Coronary artery (tissue), 2 donors: ENCODE data around the gene BEND5.

Source experiments
- DNase-seq: peaks from one replicate; pipeline ENCODE4 v3.0.0-alpha.2; 2017; ENCODE audit warnings: low spot score
- H3K27ac ChIP-seq, 2 donors: fragments of 200-600 bp; sonication (generic); one replicate each; pipeline ENCODE4 v1.5.1; 2016 to 2019
- H3K4me3 ChIP-seq: fragments of 200-600 bp; sonication (generic); 2 replicates; pipeline ENCODE4 v1.5.1; 2016; ENCODE audit warnings: mild to moderate bottlenecking, moderate library complexity
- TF ChIP-seq, protein P1 (sequence below): fragments of 200-600 bp; sonication (generic); IDR thresholded peaks from one replicate; pipeline ENCODE4 v1.5.1; 2019; ENCODE audit warnings: antibody characterized with exemption

BEND5 gene

DNA sequence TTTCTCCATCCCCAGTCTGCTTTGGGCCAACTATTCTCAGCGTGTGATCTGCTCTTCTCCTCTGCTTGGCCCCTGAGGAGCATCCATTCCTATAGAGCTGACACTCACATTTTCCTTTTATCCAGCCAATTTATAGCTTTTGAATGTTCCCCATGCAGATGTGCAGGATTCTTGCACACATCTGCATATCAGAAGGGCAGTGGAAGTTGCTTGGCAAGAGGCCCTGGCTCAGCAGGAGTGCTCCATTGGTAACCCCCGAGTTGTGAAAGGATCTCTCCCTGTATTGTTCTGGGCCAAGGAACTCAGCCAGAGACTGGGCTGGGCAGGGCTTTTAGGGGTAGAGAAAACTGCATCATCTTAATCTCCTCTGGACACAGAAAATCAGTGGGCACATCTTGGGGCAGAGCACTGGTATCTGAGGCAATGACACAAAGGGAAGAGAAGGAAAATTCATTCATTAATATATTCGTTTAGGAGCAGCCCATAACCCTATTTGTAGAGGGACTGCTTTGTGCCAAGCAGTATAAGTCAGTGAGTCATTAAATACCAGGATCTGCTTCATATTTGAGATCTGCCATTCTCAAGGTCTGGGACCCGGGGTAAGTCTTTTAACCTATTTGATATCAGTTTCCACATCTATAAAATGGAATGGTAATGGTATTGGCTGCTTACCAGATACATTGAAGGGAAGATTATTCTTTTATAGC lies 31.0 kb upstream of the BEND5 start:
- no peak for DNase-seq
- Histone ChIP-seq H3K4me3 (no peak overlapping the region), H3K27ac (peak overlapping the region; percentile 28 to 50)
- TF ChIP-seq, protein P1, sequence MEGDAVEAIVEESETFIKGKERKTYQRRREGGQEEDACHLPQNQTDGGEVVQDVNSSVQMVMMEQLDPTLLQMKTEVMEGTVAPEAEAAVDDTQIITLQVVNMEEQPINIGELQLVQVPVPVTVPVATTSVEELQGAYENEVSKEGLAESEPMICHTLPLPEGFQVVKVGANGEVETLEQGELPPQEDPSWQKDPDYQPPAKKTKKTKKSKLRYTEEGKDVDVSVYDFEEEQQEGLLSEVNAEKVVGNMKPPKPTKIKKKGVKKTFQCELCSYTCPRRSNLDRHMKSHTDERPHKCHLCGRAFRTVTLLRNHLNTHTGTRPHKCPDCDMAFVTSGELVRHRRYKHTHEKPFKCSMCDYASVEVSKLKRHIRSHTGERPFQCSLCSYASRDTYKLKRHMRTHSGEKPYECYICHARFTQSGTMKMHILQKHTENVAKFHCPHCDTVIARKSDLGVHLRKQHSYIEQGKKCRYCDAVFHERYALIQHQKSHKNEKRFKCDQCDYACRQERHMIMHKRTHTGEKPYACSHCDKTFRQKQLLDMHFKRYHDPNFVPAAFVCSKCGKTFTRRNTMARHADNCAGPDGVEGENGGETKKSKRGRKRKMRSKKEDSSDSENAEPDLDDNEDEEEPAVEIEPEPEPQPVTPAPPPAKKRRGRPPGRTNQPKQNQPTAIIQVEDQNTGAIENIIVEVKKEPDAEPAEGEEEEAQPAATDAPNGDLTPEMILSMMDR = no peak

DNA sequence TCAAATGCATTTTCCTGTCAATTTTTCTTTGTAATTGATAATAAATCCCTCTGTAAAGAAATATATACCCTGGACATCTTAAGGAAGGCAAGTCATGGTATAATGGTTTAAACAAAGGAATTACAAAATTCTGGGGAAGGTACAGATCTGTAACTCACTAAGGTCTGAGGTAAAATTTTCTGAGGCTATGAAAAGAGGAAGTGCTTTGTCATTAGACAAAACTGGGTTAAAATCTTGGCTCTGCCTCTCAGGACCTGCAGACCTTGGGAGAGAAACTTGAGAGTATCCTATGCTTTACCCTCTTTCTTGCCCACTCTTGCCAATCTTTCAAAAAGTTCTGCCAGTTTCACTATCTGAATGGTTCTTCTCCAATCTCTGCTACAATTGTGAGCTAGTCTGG lies 26.8 kb upstream of the BEND5 start:
- no peak overlapping the region for H3K27ac ChIP-seq
- H3K4me3 ChIP-seq = no peak overlapping the region
- TF ChIP-seq, protein P1 = no peak
- DNase-seq = no peak

DNA sequence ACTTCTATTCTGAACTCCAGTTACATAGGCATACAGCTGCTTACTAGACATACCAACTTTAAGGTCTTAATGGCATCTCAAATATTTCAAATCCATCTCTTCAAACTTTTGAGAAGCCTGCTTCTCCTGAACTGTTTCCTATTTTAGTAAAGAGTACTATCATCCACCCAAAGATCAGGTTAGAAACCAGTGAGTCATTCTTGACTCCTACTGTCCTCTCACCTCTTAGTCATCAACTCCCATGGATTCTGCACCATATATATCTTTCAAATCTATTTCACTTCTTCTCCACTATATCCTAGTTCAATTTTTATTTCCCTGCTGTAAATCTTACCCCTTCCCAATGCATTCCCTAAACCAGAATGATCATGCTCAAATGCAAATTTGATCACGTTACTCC lies 18.1 kb upstream of the BEND5 start:
- Histone ChIP-seq H3K27ac (no peak overlapping the region), H3K4me3 (no peak overlapping the region)
- no peak for DNase-seq
- TF ChIP-seq, protein P1 = no peak

DNA sequence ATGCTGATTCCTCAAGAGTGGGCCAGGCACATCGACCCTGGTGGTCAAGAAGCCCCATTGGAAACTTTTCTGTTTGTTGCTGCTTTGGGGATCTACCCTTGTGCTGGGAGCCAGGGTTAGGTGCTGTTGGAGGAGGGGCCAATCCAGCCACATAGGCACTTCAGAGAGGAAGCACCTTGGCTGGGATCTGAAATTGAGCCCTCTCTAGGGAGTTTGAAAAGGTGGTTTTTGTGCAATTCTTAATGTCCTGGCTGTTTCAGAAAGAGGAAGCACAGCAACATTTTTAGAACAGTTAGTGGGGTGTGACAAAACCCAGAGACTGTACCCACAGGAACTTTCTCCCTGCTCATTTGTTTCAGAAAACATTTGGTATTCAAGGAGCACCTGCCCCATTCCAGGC lies 17.2 kb upstream of the BEND5 start:
- no peak overlapping the region for H3K27ac ChIP-seq

DNA sequence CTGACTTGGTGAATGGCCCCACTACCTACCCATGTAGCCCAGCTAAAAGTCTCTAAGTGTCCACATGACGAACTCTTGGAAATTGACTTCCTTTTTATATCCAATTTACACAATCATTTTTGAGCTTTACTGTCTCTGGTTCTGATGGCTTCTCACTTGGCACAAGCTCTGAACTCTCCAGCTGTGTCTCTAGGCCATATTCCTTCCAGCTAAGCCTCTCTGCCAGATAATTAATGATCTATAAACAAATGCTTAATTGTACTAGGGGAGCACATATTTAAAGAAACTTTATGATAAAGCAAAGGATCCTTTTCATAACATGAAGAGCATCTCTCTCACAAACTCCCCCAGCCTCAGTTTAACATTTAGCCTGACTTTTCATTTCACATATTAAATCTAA lies 16.3 kb upstream of the BEND5 start:
- DNase-seq = no peak
- no peak overlapping the region for H3K4me3 ChIP-seq
- no peak overlapping the region for H3K27ac ChIP-seq
- TF ChIP-seq, protein P1 = no peak

More for the DNA sequence above, 17.2 kb upstream of the BEND5 start:
- H3K4me3 ChIP-seq = no peak overlapping the region
- no peak for DNase-seq
- TF ChIP-seq, protein P1 = no peak

DNA sequence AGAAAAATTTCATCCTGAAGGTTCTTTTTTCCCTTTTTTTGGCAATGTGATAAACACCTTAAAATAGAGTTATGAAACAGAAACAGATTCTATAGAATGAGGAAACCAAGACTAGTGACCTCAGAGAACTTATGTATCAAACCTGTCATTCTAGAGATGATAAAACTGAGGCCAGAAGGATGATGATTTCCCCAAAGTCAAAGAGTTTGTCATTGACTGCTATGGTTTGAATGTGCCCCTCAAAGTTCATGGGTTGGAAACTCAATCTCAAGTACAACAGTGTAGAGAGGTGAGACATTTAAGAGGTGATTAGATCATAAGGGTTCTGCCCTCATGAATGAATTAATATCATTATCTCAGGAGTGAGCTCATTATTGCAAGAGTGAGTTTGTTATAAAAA lies 13.7 kb upstream of the BEND5 start:
- Histone ChIP-seq H3K4me3 (no peak overlapping the region), H3K27ac (no peak overlapping the region)
- TF ChIP-seq, protein P1 = no peak
- no peak for DNase-seq

DNA sequence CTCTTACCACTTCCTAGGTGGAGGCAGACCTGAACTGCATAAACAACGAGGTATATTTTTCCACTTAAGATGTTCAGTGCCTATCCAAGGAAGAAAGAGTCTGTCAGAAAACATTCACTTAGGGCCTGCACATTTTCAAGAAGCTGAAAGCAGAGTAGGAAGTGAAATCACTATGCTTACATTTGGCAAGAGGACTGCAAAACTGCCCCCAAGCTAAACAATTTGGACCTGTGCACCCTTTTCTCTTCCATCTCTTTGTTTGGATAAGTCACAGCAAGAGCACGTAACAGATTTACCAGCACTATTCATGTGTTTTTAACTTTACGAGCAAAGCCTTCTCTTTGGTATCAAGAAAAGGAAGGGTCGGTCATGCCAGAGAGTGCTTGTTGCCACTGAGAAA lies 13.2 kb upstream of the BEND5 start:
- Histone ChIP-seq H3K4me3 (no peak overlapping the region), H3K27ac (peak overlapping the region in 1 of 2 donors; percentile 58)
- TF ChIP-seq, protein P1 = no peak
- no peak for DNase-seq
